ENCODE results near the gene EIPR1. TPM values are rescaled to one million over a fixed set of nuclear protein-coding genes. Genes with fewer than 3 reads are reported as not detected.

Gene EIPR1
- total and polyA plus RNA-seq, 2 experiments from 2014 or later = 17.4 to 46.3 TPM

DNA sequence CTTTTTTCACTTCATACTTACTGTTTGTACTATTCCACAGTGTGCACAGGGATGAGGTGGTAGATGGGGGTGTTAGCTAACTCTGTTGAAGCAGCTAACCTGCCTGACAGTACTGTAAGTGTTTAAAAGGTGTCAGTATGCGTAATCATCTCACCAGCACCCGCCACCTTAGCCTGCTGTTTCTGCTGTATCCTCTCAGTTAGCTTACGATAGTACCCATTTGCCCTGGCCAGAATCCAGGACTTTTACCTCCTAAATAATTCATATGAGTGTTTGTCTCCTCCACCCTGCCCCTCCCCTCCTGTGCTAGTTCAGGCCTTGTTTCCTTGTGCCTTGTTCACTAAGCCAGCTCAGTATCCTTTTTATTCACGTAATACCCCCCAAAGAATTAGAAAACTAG, 36.1 kb upstream of the EIPR1 start (continued):
- TF ChIP-seq, protein P1, sequence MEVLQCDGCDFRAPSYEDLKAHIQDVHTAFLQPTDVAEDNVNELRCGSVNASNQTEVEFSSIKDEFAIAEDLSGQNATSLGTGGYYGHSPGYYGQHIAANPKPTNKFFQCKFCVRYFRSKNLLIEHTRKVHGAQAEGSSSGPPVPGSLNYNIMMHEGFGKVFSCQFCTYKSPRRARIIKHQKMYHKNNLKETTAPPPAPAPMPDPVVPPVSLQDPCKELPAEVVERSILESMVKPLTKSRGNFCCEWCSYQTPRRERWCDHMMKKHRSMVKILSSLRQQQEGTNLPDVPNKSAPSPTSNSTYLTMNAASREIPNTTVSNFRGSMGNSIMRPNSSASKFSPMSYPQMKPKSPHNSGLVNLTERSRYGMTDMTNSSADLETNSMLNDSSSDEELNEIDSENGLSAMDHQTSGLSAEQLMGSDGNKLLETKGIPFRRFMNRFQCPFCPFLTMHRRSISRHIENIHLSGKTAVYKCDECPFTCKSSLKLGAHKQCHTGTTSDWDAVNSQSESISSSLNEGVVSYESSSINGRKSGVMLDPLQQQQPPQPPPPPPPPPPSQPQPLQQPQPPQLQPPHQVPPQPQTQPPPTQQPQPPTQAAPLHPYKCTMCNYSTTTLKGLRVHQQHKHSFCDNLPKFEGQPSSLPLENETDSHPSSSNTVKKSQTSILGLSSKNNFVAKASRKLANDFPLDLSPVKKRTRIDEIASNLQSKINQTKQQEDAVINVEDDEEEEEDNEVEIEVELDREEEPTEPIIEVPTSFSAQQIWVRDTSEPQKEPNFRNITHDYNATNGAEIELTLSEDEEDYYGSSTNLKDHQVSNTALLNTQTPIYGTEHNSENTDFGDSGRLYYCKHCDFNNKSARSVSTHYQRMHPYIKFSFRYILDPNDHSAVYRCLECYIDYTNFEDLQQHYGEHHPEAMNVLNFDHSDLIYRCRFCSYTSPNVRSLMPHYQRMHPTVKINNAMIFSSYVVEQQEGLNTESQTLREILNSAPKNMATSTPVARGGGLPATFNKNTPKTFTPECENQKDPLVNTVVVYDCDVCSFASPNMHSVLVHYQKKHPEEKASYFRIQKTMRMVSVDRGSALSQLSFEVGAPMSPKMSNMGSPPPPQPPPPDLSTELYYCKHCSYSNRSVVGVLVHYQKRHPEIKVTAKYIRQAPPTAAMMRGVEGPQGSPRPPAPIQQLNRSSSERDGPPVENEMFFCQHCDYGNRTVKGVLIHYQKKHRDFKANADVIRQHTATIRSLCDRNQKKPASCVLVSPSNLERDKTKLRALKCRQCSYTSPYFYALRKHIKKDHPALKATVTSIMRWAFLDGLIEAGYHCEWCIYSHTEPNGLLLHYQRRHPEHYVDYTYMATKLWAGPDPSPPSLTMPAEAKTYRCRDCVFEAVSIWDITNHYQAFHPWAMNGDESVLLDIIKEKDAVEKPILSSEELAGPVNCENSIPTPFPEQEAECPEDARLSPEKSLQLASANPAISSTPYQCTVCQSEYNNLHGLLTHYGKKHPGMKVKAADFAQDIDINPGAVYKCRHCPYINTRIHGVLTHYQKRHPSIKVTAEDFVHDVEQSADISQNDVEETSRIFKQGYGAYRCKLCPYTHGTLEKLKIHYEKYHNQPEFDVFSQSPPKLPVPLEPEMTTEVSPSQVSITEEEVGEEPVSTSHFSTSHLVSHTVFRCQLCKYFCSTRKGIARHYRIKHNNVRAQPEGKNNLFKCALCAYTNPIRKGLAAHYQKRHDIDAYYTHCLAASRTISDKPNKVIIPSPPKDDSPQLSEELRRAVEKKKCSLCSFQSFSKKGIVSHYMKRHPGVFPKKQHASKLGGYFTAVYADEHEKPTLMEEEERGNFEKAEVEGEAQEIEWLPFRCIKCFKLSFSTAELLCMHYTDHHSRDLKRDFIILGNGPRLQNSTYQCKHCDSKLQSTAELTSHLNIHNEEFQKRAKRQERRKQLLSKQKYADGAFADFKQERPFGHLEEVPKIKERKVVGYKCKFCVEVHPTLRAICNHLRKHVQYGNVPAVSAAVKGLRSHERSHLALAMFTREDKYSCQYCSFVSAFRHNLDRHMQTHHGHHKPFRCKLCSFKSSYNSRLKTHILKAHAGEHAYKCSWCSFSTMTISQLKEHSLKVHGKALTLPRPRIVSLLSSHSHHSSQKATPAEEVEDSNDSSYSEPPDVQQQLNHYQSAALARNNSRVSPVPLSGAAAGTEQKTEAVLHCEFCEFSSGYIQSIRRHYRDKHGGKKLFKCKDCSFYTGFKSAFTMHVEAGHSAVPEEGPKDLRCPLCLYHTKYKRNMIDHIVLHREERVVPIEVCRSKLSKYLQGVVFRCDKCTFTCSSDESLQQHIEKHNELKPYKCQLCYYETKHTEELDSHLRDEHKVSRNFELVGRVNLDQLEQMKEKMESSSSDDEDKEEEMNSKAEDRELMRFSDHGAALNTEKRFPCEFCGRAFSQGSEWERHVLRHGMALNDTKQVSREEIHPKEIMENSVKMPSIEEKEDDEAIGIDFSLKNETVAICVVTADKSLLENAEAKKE (CRISPR knock-in tag; IDR thresholded peaks at IDR 0.05) = no peak
- TF ChIP-seq JUNB (IDR thresholded peaks at IDR 0.05; ENCODE audit: unreplicated experiment) = no peak
- TF ChIP-seq EZH2phosphoT487 (IDR thresholded peaks at IDR 0.05; ENCODE audit: unreplicated experiment) = no peak
- no peak for TF ChIP-seq NANOG (IDR thresholded peaks at IDR 0.05; ENCODE audit: borderline replicate concordance)
- no peak for TF ChIP-seq EZH2 (IDR thresholded peaks at IDR 0.05; ENCODE audit: low read depth, unreplicated experiment)

GRCh38 chr2:3411103-3411502, 33.5 kb upstream of the EIPR1 start:
- H3K4me1 Mint-ChIP-seq = no peaks in the 10 kb centered on the region
- no peak overlapping the region for H3K4me3 Mint-ChIP-seq
- H3K4me3 ChIP-seq = no peak overlapping the region
- peaks cover 8% of the 10 kb centered on the region for H4K20me1 ChIP-seq (replicated peaks; ENCODE audit: insufficient read depth)
- H3F3A ChIP-seq (replicated peaks; ENCODE audit: low read depth) = no peaks in the 10 kb centered on the region
- H3K4me2 ChIP-seq = no peak overlapping the region
- H3K36me3 ChIP-seq (ENCODE audit: insufficient read depth) = peaks cover 3% of the 10 kb centered on the region; the same call in 1 of the 2 replicates
- no peaks in the 10 kb centered on the region for H3K79me2 ChIP-seq (replicated peaks; ENCODE audit: insufficient read depth)
- ATAC-seq (no peak), DNase-seq (ENCODE audit: low spot score) (no peak)
- no peak overlapping the region for H3K27ac Mint-ChIP-seq
- H2AFZ ChIP-seq = no peak overlapping the region
- no peaks in the 10 kb centered on the region for H3K4me1 ChIP-seq (ENCODE audit: insufficient read depth)
- no peaks in the 10 kb centered on the region for H3K27me3 ChIP-seq (ENCODE audit: insufficient read depth)
- no peaks in the 10 kb centered on the region for H3K9me2 ChIP-seq (ENCODE audit: insufficient read depth)
- H3K27ac ChIP-seq (ENCODE audit: low read depth) = no peak overlapping the region
- H3K9me3 Mint-ChIP-seq = no peaks in the 10 kb centered on the region
- H3K36me3 Mint-ChIP-seq (ENCODE audit: low read depth) = peaks cover 17% of the 10 kb centered on the region
- H3K27me3 Mint-ChIP-seq (ENCODE audit: insufficient read depth, low read depth, poor library complexity) = peaks cover 3% of the 10 kb centered on the region
- no peak for TF ChIP-seq JUNB (IDR thresholded peaks at IDR 0.05; ENCODE audit: unreplicated experiment)
- no peak for TF ChIP-seq ZNF331 (CRISPR knock-in tag; IDR thresholded peaks at IDR 0.05; ENCODE audit: low read depth)
- TF ChIP-seq CTCF (conservative IDR thresholded peaks at IDR 0.05; ENCODE audit: low read depth in 2 of 2) = no peak
- TF ChIP-seq, protein P1 (CRISPR knock-in tag; IDR thresholded peaks at IDR 0.05) = no peak
- no peak for TF ChIP-seq ZNF114 (CRISPR knock-in tag; IDR thresholded peaks at IDR 0.05)
